Measurements from ENCODE around the gene NUDT4B.
"Not testable (repeated sequence)": the region's sequence is repeated elsewhere in the genome, so short reads cannot be mapped to it uniquely, and the experiment has no call there.

- TF ChIP-seq, protein P1, sequence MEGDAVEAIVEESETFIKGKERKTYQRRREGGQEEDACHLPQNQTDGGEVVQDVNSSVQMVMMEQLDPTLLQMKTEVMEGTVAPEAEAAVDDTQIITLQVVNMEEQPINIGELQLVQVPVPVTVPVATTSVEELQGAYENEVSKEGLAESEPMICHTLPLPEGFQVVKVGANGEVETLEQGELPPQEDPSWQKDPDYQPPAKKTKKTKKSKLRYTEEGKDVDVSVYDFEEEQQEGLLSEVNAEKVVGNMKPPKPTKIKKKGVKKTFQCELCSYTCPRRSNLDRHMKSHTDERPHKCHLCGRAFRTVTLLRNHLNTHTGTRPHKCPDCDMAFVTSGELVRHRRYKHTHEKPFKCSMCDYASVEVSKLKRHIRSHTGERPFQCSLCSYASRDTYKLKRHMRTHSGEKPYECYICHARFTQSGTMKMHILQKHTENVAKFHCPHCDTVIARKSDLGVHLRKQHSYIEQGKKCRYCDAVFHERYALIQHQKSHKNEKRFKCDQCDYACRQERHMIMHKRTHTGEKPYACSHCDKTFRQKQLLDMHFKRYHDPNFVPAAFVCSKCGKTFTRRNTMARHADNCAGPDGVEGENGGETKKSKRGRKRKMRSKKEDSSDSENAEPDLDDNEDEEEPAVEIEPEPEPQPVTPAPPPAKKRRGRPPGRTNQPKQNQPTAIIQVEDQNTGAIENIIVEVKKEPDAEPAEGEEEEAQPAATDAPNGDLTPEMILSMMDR (IDR thresholded peaks at IDR 0.05): not testable (repeated sequence)
- TF ChIP-seq POLR2AphosphoS5, POLR2A (IDR thresholded peaks at IDR 0.05): not testable (repeated sequence)
These were observed 10.4 kb downstream of the NUDT4B start for GRCh38 chr1:148758925-148759324.

All from breast epithelium (tissue), 3 donors.